ENCODE results near the gene DEF6.

- TF ChIP-seq EZH2phosphoT487 (IDR thresholded peaks at IDR 0.05) (no peak), EZH2 (IDR thresholded peaks at IDR 0.05) (no peak), CTCF (IDR thresholded peaks at IDR 0.05) (no peak)
Measured at GRCh38 chr6:35259194-35259947, 38.2 kb upstream of the DEF6 start, which contains the start of gene ZNF76.

Measured in neural progenitor cell (in vitro differentiated cells).